Ascending aorta (tissue), 2 donors: ENCODE results near the gene NPC1L1. TPM values are rescaled to one million over a fixed set of nuclear protein-coding genes. Genes with fewer than 3 reads are reported as not detected.

Experiments
- DNase-seq, 2 donors: peaks; one replicate each; pipeline ENCODE4 v3.0.0-alpha.2; 2019; ENCODE audit warnings: low spot score in 2 of 2
- H3K27ac ChIP-seq, 2 donors: fragments of 200-600 bp; sonication (generic); one replicate each; pipeline ENCODE4 v1.5.1; 2016 to 2017; ENCODE audit warnings: mild to moderate bottlenecking in 1 of 2
- H3K27me3 ChIP-seq: fragments of 200-600 bp; sonication (generic); one replicate; pipeline ENCODE4 v1.5.1; 2017
- H3K36me3 ChIP-seq, 2 donors: fragments of 200-600 bp; sonication (generic); one replicate each; pipeline ENCODE4 v1.5.1; 2016
- H3K4me1 ChIP-seq, 2 donors: fragments of 200-600 bp; sonication (generic); one replicate each; pipeline ENCODE4 v1.5.1; 2016 to 2017; ENCODE audit warnings: mild to moderate bottlenecking in 1 of 2
- H3K4me3 ChIP-seq, 2 donors: fragments of 200-600 bp; sonication (generic); one replicate each; pipeline ENCODE4 v1.5.1; 2016 to 2017; ENCODE audit warnings: mild to moderate bottlenecking in 1 of 2
- H3K9me3 ChIP-seq, 2 donors: fragments of 200-600 bp; sonication (generic); one replicate each; pipeline ENCODE4 v1.5.1; 2016
- intact Hi-C: fragments of 100-400 bp; cut with DNase I; formaldehyde crosslinking; loops from one replicate; pipeline ENCODE4 v1.15.1; 2023
- total RNA-seq: library from RNA; depleted of rRNA; stranded (reverse); fragments of >200 nt; gene quantifications from one replicate; pipeline ENCODE4 v1.1.0, GENCODE V29; 2016
- TF ChIP-seq, protein P1 (sequence below), 3 experiments: fragments of 200-600 bp in 2 of 3; fragments of 450-650 bp in 1 of 3; sonication (generic) in 2 of 3; IDR thresholded peaks; one replicate each; pipeline ENCODE4 v1.5.1; 2016 to 2019; ENCODE audit warnings: antibody characterized with exemption in 3 of 3, mild to moderate bottlenecking in 1 of 3, moderate library complexity in 1 of 3

The NPC1L1 gene
- total RNA-seq, 1 donor from 2014 or later, result not detected

DNA sequence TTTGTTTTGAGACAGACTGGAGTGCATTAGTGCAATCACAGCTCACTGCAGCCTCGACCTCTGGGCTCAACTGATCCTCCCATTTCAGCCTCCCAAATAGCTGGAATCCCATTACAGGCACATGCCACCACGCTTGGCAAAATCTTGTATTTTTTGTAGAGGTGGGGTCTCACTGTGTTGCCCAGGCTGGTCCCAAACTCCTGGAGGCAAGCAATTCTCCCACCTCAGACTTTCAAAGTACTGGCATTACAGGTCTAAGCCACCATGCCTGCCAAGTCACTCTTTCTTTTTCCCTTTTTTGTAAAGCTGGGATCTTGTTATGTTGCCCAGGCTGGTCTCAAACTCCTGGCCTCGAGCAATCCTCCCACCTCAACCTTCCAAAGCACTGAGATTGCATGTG is 8.3 kb upstream of the NPC1L1 start:
- no peaks in the 10 kb centered on the region for H3K4me1 ChIP-seq
- no peak overlapping the region for H3K27ac ChIP-seq
- no peaks in the 10 kb centered on the region for H3K27me3 ChIP-seq
- intact Hi-C loops, result no loop called here
- TF ChIP-seq, protein P1, sequence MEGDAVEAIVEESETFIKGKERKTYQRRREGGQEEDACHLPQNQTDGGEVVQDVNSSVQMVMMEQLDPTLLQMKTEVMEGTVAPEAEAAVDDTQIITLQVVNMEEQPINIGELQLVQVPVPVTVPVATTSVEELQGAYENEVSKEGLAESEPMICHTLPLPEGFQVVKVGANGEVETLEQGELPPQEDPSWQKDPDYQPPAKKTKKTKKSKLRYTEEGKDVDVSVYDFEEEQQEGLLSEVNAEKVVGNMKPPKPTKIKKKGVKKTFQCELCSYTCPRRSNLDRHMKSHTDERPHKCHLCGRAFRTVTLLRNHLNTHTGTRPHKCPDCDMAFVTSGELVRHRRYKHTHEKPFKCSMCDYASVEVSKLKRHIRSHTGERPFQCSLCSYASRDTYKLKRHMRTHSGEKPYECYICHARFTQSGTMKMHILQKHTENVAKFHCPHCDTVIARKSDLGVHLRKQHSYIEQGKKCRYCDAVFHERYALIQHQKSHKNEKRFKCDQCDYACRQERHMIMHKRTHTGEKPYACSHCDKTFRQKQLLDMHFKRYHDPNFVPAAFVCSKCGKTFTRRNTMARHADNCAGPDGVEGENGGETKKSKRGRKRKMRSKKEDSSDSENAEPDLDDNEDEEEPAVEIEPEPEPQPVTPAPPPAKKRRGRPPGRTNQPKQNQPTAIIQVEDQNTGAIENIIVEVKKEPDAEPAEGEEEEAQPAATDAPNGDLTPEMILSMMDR (IDR thresholded peaks at IDR 0.05), result no peak
- no peak overlapping the region for H3K4me3 ChIP-seq
- no peak for DNase-seq
- H3K9me3 ChIP-seq, result no peaks in the 10 kb centered on the region
- H3K36me3 ChIP-seq, result no peaks in the 10 kb centered on the region

DNA sequence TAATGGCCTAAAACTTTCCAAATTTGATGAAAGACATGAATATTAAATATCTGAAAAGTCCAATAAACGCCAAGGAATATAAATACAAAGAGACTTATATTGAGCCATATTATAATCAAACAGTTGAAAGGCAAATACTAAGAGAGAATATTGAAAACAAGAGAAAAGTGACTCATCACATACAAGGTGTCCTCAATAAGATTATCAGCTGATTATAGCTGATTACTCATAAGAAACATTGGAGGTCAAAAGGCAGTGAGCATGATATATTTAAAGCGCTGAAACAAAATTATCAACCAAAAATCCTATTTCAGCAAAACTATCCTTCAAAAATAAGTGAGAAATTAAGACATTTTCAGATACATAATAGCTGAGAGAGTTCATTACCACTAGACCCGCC is 7.8 kb upstream of the NPC1L1 start:
- TF ChIP-seq, protein P1 (IDR thresholded peaks at IDR 0.05), result no peak
- intact Hi-C loops, result no loop called here
- H3K27me3 ChIP-seq, result no peaks in the 10 kb centered on the region
- no peaks in the 10 kb centered on the region for H3K9me3 ChIP-seq
- H3K4me1 ChIP-seq, result no peaks in the 10 kb centered on the region
- no peaks in the 10 kb centered on the region for H3K36me3 ChIP-seq
- no peak overlapping the region for H3K27ac ChIP-seq
- H3K4me3 ChIP-seq, result no peak overlapping the region
- DNase-seq, result no peak

DNA sequence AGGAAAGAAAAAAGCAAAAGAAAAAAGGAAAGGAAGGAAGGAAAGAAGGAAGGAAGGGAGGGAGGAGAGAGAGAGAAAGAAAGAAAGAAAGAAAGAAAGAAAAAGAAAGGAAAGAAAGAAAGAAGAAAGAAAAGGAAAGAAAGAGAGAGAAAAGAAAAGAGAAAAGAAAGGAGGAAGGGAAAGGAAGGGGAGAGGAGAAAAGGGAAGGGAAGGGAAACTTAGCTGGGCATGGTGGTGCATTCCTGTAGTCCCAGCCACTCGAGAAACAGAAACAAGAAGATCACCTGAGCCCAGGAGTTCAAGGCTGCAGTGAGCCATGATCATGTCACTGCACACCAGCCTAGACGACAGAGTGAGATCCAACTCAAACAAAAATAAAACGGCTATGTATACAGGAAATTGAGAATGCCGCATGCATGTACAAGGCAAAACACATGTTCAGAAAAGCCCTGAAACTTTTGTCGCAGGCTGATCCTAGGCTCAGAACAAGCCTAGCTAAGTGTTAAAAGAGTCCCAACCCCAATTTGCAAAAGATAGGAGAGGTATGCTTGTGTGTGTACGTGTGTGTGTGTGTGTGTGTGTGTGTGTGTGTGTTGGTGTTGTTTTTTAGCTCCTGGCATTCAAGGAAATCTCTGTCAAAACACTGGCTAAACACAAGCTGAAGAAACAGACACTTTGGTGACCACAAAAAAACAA is 6.6 kb upstream of the NPC1L1 start:
- Histone ChIP-seq H3K9me3 (no peaks in the 10 kb centered on the region), H3K27me3 (no peaks in the 10 kb centered on the region), H3K27ac (no peak overlapping the region), H3K4me3 (no peak overlapping the region), H3K4me1 (no peaks in the 10 kb centered on the region), H3K36me3 (no peaks in the 10 kb centered on the region)
- TF ChIP-seq, protein P1 (IDR thresholded peaks at IDR 0.05), result no peak
- intact Hi-C loops, result no loop called here
- no peak for DNase-seq

DNA sequence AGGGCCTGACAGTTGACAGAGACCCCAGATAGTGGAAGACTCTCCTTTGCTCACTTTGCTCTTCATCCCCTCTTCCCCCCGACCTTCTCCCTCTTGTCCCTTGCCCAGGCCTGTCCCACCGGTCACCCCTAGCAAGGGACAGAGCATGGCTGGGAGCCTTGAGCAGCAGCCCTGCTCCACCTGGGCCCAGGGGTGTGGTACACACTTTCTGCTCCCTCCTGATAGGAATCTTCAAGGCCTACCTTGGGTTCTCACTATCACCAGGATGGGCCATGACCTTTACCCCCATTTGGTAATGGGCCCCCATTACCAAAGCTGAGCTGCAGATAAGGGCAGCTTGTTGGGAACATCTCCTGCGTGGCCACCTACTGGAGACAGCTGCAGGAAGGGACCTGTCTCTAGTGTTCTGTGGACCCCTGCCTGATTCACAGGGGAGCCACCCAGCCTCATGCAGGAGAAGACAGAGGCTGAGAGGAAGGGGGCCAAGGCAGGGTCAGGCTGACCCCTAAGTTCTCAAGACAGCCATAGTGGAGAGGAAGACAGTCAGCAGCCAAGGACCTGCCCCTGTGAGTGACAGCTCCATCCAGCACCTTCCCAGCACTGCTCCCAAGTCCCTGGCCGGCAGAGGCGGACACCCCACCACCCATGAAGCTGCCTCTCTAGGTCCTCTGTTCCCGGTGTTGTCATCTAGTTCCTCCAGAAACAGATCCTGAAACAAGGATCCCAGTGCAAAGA is 913 bp upstream of the NPC1L1 start:
- TF ChIP-seq, protein P1 (IDR thresholded peaks at IDR 0.05), result no peak
- no peaks in the 10 kb centered on the region for H3K27me3 ChIP-seq
- no peaks in the 10 kb centered on the region for H3K4me1 ChIP-seq
- H3K27ac ChIP-seq, result no peak overlapping the region
- H3K4me3 ChIP-seq, result no peak overlapping the region
- no peaks in the 10 kb centered on the region for H3K9me3 ChIP-seq
- intact Hi-C loops, result no loop called here
- DNase-seq, result no peak
- H3K36me3 ChIP-seq, result no peaks in the 10 kb centered on the region

DNA sequence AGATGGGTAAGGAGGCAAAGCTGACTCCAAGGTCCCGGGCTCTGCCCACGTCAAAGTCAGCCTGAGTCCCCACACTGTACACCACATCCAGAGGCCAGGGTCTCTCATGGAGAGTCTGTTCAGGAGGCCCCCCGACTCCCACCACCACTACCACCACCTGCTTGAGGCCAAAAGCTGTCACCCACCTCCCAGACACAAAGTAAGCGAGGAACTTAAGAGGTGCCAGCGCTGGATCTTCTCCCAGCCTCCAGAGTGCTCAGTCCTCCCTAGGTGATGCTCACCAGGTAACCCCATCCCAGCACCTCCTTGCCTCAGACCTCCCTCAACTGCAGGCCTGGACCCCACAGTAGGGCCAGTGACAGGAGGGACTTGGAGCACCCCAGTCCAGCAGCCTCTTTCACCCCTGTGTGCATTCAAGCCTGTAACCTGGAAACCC is 520 bp downstream of the NPC1L1 start:
- Histone ChIP-seq H3K36me3 (no peaks in the 10 kb centered on the region), H3K27me3 (no peaks in the 10 kb centered on the region), H3K4me1 (no peaks in the 10 kb centered on the region), H3K27ac (no peak overlapping the region), H3K9me3 (no peaks in the 10 kb centered on the region), H3K4me3 (no peak overlapping the region)
- intact Hi-C loops, result no loop called here
- no peak for DNase-seq
- TF ChIP-seq, protein P1 (IDR thresholded peaks at IDR 0.05), result no peak
